NT2/D1 (cell line): ENCODE data around the gene CLCF1.

Experiments used
- DNase-seq: peaks from one replicate; pipeline ENCODE4 v3.0.0-alpha.2; 2011; ENCODE audit warnings: low read depth, low spot score
- H3K27me3 ChIP-seq: 2 replicates; pipeline ENCODE4 v1.6.0; 2011; ENCODE audit warnings: mild to moderate bottlenecking; ENCODE audit not compliant: insufficient read length, insufficient read depth
- H3K36me3 ChIP-seq: 2 replicates; pipeline ENCODE4 v1.6.1; 2011; ENCODE audit warnings: mild to moderate bottlenecking, low read length, mixed read lengths; ENCODE audit not compliant: insufficient read depth, insufficient read length
- H3K4me1 ChIP-seq: 2 replicates; pipeline ENCODE4 v1.5.1; 2011; ENCODE audit not compliant: insufficient read depth, insufficient read length
- H3K4me3 ChIP-seq: 2 replicates; pipeline ENCODE4 v1.5.1; 2011; ENCODE audit warnings: low read depth; ENCODE audit not compliant: insufficient read length
- H3K9ac ChIP-seq: 2 replicates; pipeline ENCODE4 v1.6.0; 2011; ENCODE audit warnings: low read depth; ENCODE audit not compliant: insufficient read length
- H3K9me3 ChIP-seq: 2 replicates; pipeline ENCODE4 v1.5.1; 2011; ENCODE audit warnings: mild to moderate bottlenecking, low read length; ENCODE audit not compliant: insufficient read depth
- SUZ12 ChIP-seq: IDR thresholded peaks from 2 replicates; pipeline ENCODE4 v1.6.1; 2011; ENCODE audit not compliant: insufficient read length, insufficient read depth; ENCODE audit errors: extremely low read depth
- YY1 ChIP-seq: IDR thresholded peaks from 2 replicates; pipeline ENCODE4 v1.6.1; 2011; ENCODE audit not compliant: insufficient read length, insufficient read depth
- ZNF274 ChIP-seq: IDR thresholded peaks from 2 replicates; pipeline ENCODE4 v1.6.1; 2011; ENCODE audit warnings: mild to moderate bottlenecking, low read depth, low read length

The CLCF1 gene

GRCh38 chr11:67401495-67402191 is 28.2 kb upstream of the CLCF1 start, which contains the start of gene PPP1CA:
TSS of gene PPP1CA (minus strand) at chr11:67401858. CDS start at chr11:67401782, 76 bp downstream.
- Histone ChIP-seq H3K27me3 (peaks cover 16% of the 10 kb centered on the region), H3K4me1 (peaks cover 28% of the 10 kb centered on the region), H3K9me3 (no peaks in the 10 kb centered on the region), H3K4me3 (peak within 1 kb of the TSS; percentile 89), H3K9ac (peak within 1 kb of the TSS; percentile 99), H3K36me3 (peaks cover 40% of the 10 kb centered on the region)
- no peak for TF ChIP-seq SUZ12
- no peak for TF ChIP-seq YY1
- TF ChIP-seq ZNF274, result no peak
- peak; percentile 89 for DNase-seq

- DNase-seq, result no peak
- Histone ChIP-seq H3K4me1 (peaks cover 31% of the 10 kb centered on the region), H3K9me3 (no peaks in the 10 kb centered on the region), H3K36me3 (peaks cover 46% of the 10 kb centered on the region), H3K4me3 (peak overlapping the region; percentile 89), H3K9ac (peak overlapping the region; percentile 99), H3K27me3 (peaks cover 15% of the 10 kb centered on the region)
- no peak for TF ChIP-seq ZNF274
- no peak for TF ChIP-seq SUZ12
- no peak for TF ChIP-seq YY1
Observed at GRCh38 chr11:67400942-67401494, 27.6 kb upstream of the CLCF1 start.

- H3K27me3 ChIP-seq, result peaks cover 11% of the 10 kb centered on the region
- no peak for TF ChIP-seq ZNF274
- no peak for TF ChIP-seq YY1
- no peak for TF ChIP-seq SUZ12
- H3K36me3 ChIP-seq, result peaks cover 52% of the 10 kb centered on the region
- H3K4me1 ChIP-seq, result peaks cover 31% of the 10 kb centered on the region
- no peak for DNase-seq
- peak overlapping the region; percentile 89 for H3K4me3 ChIP-seq
- no peaks in the 10 kb centered on the region for H3K9me3 ChIP-seq
- peak overlapping the region; percentile 99 for H3K9ac ChIP-seq
Observed at GRCh38 chr11:67400251-67400941, 27.0 kb upstream of the CLCF1 start.

GRCh38 chr11:67398661-67399563 is 25.5 kb upstream of the CLCF1 start:
- peaks cover 62% of the 10 kb centered on the region for H3K36me3 ChIP-seq
- H3K4me3 ChIP-seq, result no peak overlapping the region
- peak overlapping the region; percentile 17 for H3K9ac ChIP-seq
- no peak for DNase-seq
- H3K9me3 ChIP-seq, result no peaks in the 10 kb centered on the region
- H3K27me3 ChIP-seq, result no peaks in the 10 kb centered on the region
- TF ChIP-seq YY1 (no peak), ZNF274 (no peak), SUZ12 (no peak)
- H3K4me1 ChIP-seq, result peaks cover 26% of the 10 kb centered on the region

GRCh38 chr11:67397986-67398660 is 24.7 kb upstream of the CLCF1 start:
- no peak overlapping the region for H3K9ac ChIP-seq
- DNase-seq, result no peak
- H3K9me3 ChIP-seq, result no peaks in the 10 kb centered on the region
- peaks cover 70% of the 10 kb centered on the region for H3K36me3 ChIP-seq
- H3K4me3 ChIP-seq, result no peak overlapping the region
- TF ChIP-seq ZNF274, result no peak
- TF ChIP-seq YY1, result no peak
- TF ChIP-seq SUZ12, result no peak
- no peaks in the 10 kb centered on the region for H3K27me3 ChIP-seq
- peaks cover 25% of the 10 kb centered on the region for H3K4me1 ChIP-seq

- Histone ChIP-seq H3K9me3 (no peaks in the 10 kb centered on the region), H3K27me3 (peaks cover 2% of the 10 kb centered on the region), H3K9ac (peak overlapping the region; percentile 33), H3K36me3 (peaks cover 74% of the 10 kb centered on the region), H3K4me1 (peaks cover 24% of the 10 kb centered on the region), H3K4me3 (no peak overlapping the region)
- DNase-seq, result no peak
- TF ChIP-seq YY1 (no peak), ZNF274 (no peak), SUZ12 (no peak)
Observed at GRCh38 chr11:67397536-67397935, 24.1 kb upstream of the CLCF1 start.
